Motor neuron (in vitro differentiated cells): ENCODE results near the gene RICTOR. TPM values are rescaled to one million over a fixed set of nuclear protein-coding genes. Genes with fewer than 3 reads are reported as not detected.

Experiments used
- ATAC-seq, 8 experiments: fragments of 200-7000 bp; cut with Tn5 transposase; replicated peaks in 6 of 8; 2 replicates each; pipeline ENCODE4 v1.8.0; 2021; ENCODE audit warnings: mild to moderate bottlenecking in 8 of 8, moderate library complexity in 8 of 8
- H3K27ac ChIP-seq, 2 donors: fragments of 250-450 bp; sonication (Bioruptor Pico); 2 replicates each; pipeline ENCODE4 v1.9.0; 2021; ENCODE audit warnings: antibody characterized with exemption in 2 of 2, mild to moderate bottlenecking in 2 of 2, moderate library complexity in 1 of 2
- H3K4me1 ChIP-seq, 2 donors: fragments of 250-450 bp; sonication (Bioruptor Pico); replicated peaks in 1 of 2; 2 replicates each; pipeline ENCODE4 v1.6.1; 2021; ENCODE audit warnings: antibody characterized with exemption in 2 of 2, mild to moderate bottlenecking in 2 of 2, moderate library complexity in 1 of 2
- H3K4me3 ChIP-seq, 5 donors: fragments of 250-450 bp; sonication (Bioruptor Pico); 2 replicates each; pipeline ENCODE4 v1.9.0; 2021; ENCODE audit warnings: antibody characterized with exemption in 5 of 5, mild to moderate bottlenecking in 5 of 5, moderate library complexity in 4 of 5
- WGBS, 10 experiments: fragments of 450-650 bp; shearing (Covaris generic); methylation state at CpG; one replicate each; pipeline ENCODE4 v1.0.0; 2022; 5-methylcytosine and 5-hydroxymethylcytosine counted together
- in situ Hi-C, 9 experiments: fragments of 400-800 bp; cut with MboI; loops; one replicate each; pipeline ENCODE4 v1.15.0; 2021; ENCODE audit warnings: low sequenced_read_pairs in 9 of 9, low pct_unique_long_range_greater_than_20kb in 2 of 9; ENCODE audit not compliant: unreplicated experiment in 9 of 9
- total RNA-seq, 8 experiments: library from RNA; unstranded; fragments of 300-600 nt; gene quantifications; 2 replicates each; pipeline versions ENCODE4 v1.2.3 to v1.2.4, GENCODE V29; 2022

The RICTOR gene, protein sequence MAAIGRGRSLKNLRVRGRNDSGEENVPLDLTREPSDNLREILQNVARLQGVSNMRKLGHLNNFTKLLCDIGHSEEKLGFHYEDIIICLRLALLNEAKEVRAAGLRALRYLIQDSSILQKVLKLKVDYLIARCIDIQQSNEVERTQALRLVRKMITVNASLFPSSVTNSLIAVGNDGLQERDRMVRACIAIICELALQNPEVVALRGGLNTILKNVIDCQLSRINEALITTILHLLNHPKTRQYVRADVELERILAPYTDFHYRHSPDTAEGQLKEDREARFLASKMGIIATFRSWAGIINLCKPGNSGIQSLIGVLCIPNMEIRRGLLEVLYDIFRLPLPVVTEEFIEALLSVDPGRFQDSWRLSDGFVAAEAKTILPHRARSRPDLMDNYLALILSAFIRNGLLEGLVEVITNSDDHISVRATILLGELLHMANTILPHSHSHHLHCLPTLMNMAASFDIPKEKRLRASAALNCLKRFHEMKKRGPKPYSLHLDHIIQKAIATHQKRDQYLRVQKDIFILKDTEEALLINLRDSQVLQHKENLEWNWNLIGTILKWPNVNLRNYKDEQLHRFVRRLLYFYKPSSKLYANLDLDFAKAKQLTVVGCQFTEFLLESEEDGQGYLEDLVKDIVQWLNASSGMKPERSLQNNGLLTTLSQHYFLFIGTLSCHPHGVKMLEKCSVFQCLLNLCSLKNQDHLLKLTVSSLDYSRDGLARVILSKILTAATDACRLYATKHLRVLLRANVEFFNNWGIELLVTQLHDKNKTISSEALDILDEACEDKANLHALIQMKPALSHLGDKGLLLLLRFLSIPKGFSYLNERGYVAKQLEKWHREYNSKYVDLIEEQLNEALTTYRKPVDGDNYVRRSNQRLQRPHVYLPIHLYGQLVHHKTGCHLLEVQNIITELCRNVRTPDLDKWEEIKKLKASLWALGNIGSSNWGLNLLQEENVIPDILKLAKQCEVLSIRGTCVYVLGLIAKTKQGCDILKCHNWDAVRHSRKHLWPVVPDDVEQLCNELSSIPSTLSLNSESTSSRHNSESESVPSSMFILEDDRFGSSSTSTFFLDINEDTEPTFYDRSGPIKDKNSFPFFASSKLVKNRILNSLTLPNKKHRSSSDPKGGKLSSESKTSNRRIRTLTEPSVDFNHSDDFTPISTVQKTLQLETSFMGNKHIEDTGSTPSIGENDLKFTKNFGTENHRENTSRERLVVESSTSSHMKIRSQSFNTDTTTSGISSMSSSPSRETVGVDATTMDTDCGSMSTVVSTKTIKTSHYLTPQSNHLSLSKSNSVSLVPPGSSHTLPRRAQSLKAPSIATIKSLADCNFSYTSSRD (N-terminal part only)
- 10 to 100 TPM; 12.9 to 36.2 (median 17.7) TPM for total RNA-seq

DNA sequence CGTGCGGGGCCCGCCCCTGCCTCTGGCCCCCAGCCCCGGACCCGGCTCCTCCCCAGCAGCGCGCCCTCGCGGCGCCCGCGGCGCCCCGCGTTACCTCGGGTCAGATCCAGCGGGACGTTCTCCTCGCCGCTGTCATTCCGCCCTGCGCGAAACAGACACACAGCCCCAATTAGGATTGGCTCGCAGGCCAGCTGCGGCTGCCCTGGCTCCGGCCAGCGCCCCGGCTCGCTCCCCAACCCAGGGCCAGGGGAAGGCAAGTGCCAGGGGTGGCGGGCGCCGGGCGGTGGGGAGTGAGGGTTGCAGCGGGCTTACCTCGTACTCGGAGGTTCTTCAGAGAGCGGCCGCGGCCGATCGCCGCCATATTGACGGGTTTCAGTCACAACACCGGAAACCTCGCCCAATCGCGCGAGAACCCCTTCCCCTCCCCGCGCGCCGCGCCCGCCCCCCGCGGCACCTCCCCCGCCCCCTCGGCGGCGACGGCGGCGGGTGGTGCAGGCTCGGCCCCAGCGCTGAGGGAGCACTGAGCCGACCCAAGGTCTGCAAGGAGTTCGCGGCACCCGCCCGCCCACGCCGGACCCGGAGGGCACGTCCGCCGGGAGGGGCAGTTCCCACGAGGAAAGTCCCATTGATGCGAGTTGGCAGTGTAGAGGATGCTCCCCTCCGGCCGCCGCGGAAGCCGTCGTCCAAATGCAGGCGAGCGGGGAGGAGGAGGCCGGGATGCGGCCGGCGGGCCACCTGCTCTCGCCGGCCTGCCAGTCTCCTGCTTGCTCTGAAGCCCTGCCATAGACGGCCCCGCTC, at the start of gene RICTOR:
Gene RICTOR (minus strand): TSS at position 383 of the 798 bp plus-strand sequence. CDS start 22 bp downstream, at position 361.
- ATAC-seq = peak; percentile 76 to 90 (median 86)
- in situ Hi-C loops = no loop called here
- peak within 1 kb of the TSS; percentile 86 to 98 (median 92) for H3K4me3 ChIP-seq
- H3K27ac ChIP-seq = peak within 1 kb of the TSS; percentile 98
- peaks cover 0 to 8% of the 10 kb centered on the region in 2 donors for H3K4me1 ChIP-seq
- 0% methylated on average over 1 to 5 of the region's 94 CpGs; no CpG with 5 or more reads in 7 of the 10 experiments for WGBS, 10 experiments

DNA sequence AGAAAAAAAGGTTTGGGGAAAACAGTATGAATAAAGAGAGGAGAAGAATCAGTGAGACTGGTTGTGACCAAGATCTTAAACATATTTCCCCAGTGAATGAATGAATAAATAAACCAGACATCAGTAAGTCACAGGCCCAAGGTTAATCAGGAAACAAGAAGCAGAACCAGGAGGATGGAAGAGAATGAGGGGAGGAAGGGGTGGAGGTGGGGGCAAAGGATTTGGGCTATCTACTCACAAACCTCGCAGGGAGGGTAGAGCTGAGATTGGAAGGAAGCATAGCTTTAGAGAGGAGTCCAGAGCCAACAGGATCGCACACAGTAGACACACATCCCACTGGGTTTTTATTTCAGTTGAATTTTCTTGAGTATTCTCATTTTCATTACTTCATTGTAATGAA, 47.7 kb upstream of the RICTOR start:
- in situ Hi-C loops = no loop called here
- Histone ChIP-seq H3K27ac (no peak overlapping the region), H3K4me1 (no peaks in the 10 kb centered on the region), H3K4me3 (no peak overlapping the region)
- WGBS, 10 experiments = 40 to 100% (median 86%) methylated on average over 1 to 2 of the region's 2 CpGs; no CpG with 5 or more reads in 3 of the 10 experiments
- ATAC-seq = no peak

DNA sequence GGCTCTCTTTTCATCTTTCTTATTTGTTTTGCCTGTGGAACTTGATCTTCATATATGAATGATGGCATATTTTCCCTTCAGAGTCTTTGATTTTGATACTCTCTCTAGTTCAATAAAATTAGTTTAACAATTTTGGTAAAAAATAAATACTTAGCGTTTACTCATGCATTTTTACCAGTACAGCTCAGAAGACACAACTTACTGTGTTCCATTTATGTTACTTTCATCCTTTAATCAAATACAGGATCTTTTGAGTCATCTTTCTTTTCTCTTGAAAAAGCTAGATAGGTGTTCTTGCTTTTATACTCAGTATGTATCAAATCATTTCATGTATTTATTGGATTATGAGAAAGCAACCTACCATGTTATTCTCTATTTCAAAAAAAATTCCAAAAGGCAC, 47.1 kb upstream of the RICTOR start:
- Histone ChIP-seq H3K27ac (no peak overlapping the region), H3K4me3 (no peak overlapping the region), H3K4me1 (no peaks in the 10 kb centered on the region)
- 0 to 88% (median 80%) methylated on average over 1 of the region's 1 CpG; no CpG with 5 or more reads in 1 of the 10 experiments for WGBS, 10 experiments
- in situ Hi-C loops = no loop called here
- no peak for ATAC-seq

DNA sequence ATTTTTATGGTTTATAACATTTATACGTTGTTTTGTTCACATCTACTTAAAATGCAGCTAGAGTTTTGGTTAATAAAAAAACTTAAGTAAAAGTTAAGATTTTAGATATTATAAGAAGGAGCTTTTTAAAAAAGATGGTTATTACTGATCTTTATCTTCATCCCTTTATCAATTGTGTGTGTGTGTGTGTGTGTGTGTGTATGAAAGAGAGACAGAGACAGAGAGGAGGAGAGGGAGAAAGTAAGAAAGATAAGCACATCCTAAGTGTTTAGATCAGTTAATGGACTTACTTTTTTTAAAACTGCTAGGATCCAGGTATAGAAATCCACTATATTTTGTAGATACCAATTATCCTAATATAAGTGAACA, 45.8 kb upstream of the RICTOR start:
- Histone ChIP-seq H3K27ac (no peak overlapping the region), H3K4me1 (no peaks in the 10 kb centered on the region), H3K4me3 (no peak overlapping the region)
- in situ Hi-C loops = no loop called here
- WGBS, 10 experiments = 86 to 100% (median 100%) methylated on average over 1 of the region's 1 CpG; no CpG with 5 or more reads in 1 of the 10 experiments
- ATAC-seq = no peak

DNA sequence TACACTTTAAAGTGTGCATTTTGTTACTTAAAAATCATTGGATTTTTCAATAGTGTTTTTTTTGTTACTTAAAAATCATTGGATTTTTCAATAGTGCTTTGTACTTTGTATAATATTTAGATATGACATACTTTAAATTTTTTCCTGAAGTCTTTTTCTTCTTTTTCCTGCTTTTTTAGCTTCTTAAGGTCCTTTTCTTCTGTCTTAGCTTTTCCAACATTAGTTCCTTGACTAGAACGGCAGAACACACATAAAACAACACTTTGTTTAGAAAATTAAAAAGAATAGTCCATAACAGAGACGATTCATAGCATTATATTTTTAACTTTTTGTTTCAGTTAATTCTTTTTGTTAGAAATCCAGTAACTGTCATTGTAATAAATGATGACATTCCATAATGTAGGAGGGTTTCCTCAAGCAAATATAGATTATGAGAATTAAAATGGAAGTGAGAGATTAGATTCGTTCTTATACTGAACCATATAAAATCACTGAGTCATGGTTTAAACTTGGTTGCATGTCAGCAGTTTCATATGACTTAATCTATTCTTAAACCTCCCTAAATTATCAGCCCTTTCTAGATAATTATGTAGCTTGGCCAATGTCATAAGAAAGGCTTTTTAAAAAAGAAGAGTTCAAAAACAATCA, 45.3 kb upstream of the RICTOR start:
- in situ Hi-C loops = no loop called here
- ATAC-seq = no peak

DNA sequence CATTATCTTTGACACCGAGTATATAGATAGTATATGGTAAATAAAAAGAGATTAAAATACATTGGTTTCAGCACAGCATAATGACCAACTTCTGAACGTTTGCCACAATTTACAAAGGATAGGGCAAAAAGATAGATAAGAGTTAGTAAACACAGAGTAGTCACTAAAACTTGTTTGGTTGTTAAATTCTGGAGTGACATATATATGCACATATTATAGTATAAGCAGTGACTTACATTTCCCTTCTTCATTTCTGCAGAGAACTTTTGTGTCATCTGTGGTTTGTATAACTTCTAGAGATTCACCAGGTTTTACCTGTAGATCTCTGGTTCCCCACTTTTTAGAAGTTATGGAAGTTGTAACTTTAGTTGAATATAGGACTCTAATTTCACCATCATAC, 44.4 kb upstream of the RICTOR start:
- H3K4me3 ChIP-seq = no peak overlapping the region
- H3K27ac ChIP-seq = no peak overlapping the region
- H3K4me1 ChIP-seq = no peaks in the 10 kb centered on the region
- in situ Hi-C loops = no loop called here
- no peak for ATAC-seq
- WGBS, 10 experiments = 13 to 90% (median 74%) methylated on average over 1 to 2 of the region's 2 CpGs

More for the DNA sequence above, 45.3 kb upstream of the RICTOR start:
- Histone ChIP-seq H3K27ac (no peak overlapping the region), H3K4me3 (no peak overlapping the region), H3K4me1 (no peaks in the 10 kb centered on the region)
- 65 to 91% (median 89%) methylated on average over 3 of the region's 3 CpGs for WGBS, 10 experiments

DNA sequence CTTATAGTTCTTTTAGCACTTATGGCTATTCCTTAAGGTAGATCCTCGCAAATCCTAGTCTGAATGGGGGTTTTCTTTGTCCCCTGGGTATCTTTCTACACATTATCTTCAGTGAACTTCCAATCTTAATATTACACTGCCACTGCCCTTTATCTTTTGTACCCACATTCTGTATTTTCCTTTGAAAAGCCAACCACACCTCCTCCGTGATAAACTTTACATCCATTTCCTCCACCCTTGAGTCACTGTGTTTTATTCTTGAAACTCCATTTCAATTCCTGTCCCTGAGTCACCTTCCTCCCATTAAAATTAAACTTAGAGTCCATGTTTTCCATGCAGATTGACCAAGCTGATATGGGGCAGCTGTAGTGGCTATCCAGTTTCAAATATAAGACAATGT, 43.2 kb upstream of the RICTOR start:
- Histone ChIP-seq H3K4me1 (no peaks in the 10 kb centered on the region), H3K27ac (no peak overlapping the region), H3K4me3 (no peak overlapping the region)
- WGBS, 10 experiments = 22 to 100% (median 84%) methylated on average over 1 to 2 of the region's 2 CpGs
- ATAC-seq = peak in 2 of 8 experiments; percentile 59 to 71
- in situ Hi-C loops = no loop called here

DNA sequence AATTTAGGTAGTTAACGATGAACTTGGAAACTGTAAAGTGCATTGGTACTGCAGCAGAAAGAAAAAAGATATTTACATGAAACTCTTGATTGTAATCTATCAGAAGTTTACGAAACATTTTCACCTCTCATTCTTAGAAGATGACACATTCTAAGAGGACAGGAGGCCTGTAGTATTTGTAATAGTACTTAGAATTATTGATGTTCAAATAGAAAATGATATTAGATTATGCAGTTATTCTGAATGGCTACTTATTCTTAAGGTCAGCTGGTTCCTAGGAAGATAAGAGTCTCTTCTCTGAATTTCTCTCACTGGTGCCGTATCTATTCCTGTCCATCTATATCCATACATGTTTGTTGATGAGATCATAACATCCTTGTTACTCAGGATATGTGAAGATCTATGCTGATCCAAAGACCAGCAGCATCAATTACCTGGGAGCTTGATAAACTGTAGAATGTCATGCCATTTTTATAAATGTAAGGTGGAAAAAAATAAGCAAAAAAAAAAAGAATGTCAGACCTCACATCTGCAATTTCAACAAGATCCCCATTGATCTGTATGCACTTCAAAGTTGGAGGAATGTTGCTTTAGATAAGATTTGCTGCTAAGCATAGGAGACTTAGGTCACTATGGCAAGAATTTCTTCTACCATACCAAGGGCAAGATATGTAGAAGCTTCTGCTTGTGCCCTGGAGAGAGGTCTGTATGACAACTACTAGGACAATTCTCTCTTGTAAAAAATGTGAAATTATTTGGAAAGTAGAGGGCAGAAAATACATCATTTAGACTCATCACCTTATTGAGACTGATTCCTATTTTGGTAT, 42.4 kb upstream of the RICTOR start:
- H3K27ac ChIP-seq = no peak overlapping the region
- H3K4me1 ChIP-seq = no peaks in the 10 kb centered on the region
- H3K4me3 ChIP-seq = no peak overlapping the region
- no peak for ATAC-seq
- WGBS, 10 experiments = 81 to 100% (median 90%) methylated on average over 1 to 3 of the region's 3 CpGs
- in situ Hi-C loops = no loop called here

DNA sequence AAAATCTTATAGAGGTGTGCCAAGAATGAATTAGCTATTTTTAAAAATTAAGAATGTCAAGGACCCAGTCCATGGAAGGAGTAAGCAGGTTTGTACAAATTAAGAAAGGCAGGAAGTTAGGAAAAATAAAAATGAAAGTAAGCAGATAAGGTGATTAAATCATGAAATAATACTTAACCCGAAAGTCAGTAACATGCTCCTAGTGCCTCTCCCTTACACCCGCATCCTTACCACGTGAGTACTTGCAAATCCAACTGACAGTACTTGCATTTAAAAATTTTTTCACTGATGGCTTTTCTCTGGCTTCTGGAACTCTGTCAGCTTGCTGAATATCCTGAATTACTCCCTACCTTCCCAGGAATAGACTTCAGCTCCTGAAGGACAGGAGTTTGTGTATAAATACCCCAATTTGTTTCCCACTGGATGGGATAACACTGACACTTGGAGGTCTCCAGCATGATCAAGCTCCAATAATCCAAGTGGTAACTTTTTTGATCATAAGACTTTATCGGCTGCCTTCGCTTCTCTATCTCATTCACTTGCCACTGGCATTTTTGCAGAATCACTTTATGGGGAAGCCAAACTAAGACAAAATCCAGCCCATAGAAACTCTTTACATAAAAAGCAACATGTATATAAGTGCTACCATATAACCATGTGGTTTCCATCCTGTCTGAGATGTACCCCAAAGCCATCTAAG, 41.6 kb upstream of the RICTOR start:
- ATAC-seq = no peak
- in situ Hi-C loops = no loop called here
- Histone ChIP-seq H3K4me1 (no peaks in the 10 kb centered on the region), H3K27ac (no peak overlapping the region), H3K4me3 (no peak overlapping the region)
- 69 to 100% (median 93%) methylated on average over 2 to 5 of the region's 5 CpGs; no CpG with 5 or more reads in 1 of the 10 experiments for WGBS, 10 experiments

DNA sequence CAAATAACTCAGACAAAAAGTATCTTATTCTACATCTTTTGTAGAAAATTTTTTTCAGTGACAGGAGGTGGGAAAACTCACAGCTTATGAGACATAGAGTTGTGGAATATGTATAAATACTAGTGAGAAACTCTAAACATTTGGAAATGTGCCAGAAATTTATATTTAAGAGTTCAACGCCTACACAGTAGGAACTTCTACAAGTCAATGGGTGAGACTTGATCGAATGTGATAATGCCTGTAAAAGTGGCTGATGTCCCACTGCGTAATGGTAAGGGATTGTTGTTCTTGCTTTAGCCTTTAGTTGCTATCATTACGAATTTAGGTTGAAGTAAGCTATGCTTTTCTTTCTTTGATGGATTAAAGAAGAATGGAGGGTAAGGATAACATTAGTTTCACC, 40.0 kb upstream of the RICTOR start:
- no peak for ATAC-seq
- whole genome bisulfite sequencing, 10 experiments = 60 to 100% (median 83%) methylated on average over 1 to 4 of the region's 4 CpGs; no CpG with 5 or more reads in 2 of the 10 experiments
- in situ Hi-C loops = no loop called here
- H3K4me3 ChIP-seq = no peak overlapping the region
- H3K27ac ChIP-seq = no peak overlapping the region
- H3K4me1 ChIP-seq = peaks cover 0 to under 1% of the 10 kb centered on the region in 2 donors
